Mesenchymal stem cell (in vitro differentiated cells and primary cell): Measurements from ENCODE around the gene SSNA1.
A peak's percentile ranks its signal among the peaks of the same experiment; 100 is the strongest.

Source experiments
- DNase-seq: peaks from one replicate; pipeline ENCODE4 v3.0.0-alpha.2; 2013
- H2AFZ ChIP-seq: one replicate; pipeline ENCODE4 v1.6.1; 2013; ENCODE audit warnings: low read depth, mild to moderate bottlenecking, control low read depth, inconsistent platforms, low read length, moderate library complexity
- H2AK5ac ChIP-seq: 2 replicates; pipeline ENCODE4 v1.6.1; 2013; ENCODE audit warnings: low read length, moderate library complexity, mild to moderate bottlenecking, inconsistent platforms; ENCODE audit not compliant: severe bottlenecking
- H2BK120ac ChIP-seq: one replicate; pipeline ENCODE4 v1.6.1; 2013; ENCODE audit warnings: low read depth, mild to moderate bottlenecking, inconsistent platforms, low read length, moderate library complexity
- H2BK12ac ChIP-seq, 2 experiments: one replicate each; pipeline ENCODE4 v1.6.1; 2013; ENCODE audit warnings: inconsistent platforms in 2 of 2, low read length in 2 of 2, mild to moderate bottlenecking in 2 of 2, moderate library complexity in 2 of 2, control low read depth in 1 of 2
- H2BK15ac ChIP-seq: one replicate; pipeline ENCODE4 v1.6.1; 2013; ENCODE audit warnings: mild to moderate bottlenecking, low read depth, inconsistent platforms; ENCODE audit not compliant: poor library complexity, severe bottlenecking
- H2BK5ac ChIP-seq: 2 replicates; pipeline ENCODE4 v1.6.1; 2013; ENCODE audit warnings: low read depth, mild to moderate bottlenecking, low read length, control low read depth, inconsistent platforms; ENCODE audit not compliant: poor library complexity, severe bottlenecking
- H3K14ac ChIP-seq, 2 experiments: one replicate each; pipeline ENCODE4 v1.6.1; 2013; ENCODE audit warnings: inconsistent platforms in 2 of 2, low read length in 2 of 2, control low read depth in 1 of 2, mild to moderate bottlenecking in 1 of 2, moderate library complexity in 1 of 2
- H3K18ac ChIP-seq, 2 experiments: one replicate each; pipeline ENCODE4 v1.6.1; 2013; ENCODE audit warnings: inconsistent platforms in 2 of 2, low read length in 2 of 2, control low read depth in 1 of 2, low read depth in 1 of 2, mild to moderate bottlenecking in 1 of 2
- H3K23ac ChIP-seq, 2 experiments: one replicate each; pipeline ENCODE4 v1.6.1; 2013; ENCODE audit warnings: inconsistent platforms in 2 of 2, low read length in 2 of 2, mild to moderate bottlenecking in 2 of 2, moderate library complexity in 2 of 2, control low read depth in 1 of 2
- H3K27ac ChIP-seq: 2 replicates; pipeline ENCODE4 v1.5.1; 2013; ENCODE audit warnings: mild to moderate bottlenecking, moderate library complexity, low read length, control low read depth, inconsistent platforms; ENCODE audit not compliant: poor library complexity, severe bottlenecking
- H3K27me3 ChIP-seq, 2 experiments: 2 replicates each; pipeline versions ENCODE4 v1.6.1 to v1.7.0; 2013; ENCODE audit warnings: low read length in 2 of 2, mild to moderate bottlenecking in 2 of 2, moderate library complexity in 2 of 2, control low read depth in 1 of 2, inconsistent platforms in 1 of 2; ENCODE audit not compliant: control insufficient read depth in 1 of 2, insufficient read depth in 1 of 2
- H3K36me3 ChIP-seq, 2 experiments: 2 replicates each; pipeline versions ENCODE4 v1.6.1 to v1.7.0; 2013; ENCODE audit warnings: low read length in 2 of 2, control low read depth in 1 of 2, inconsistent platforms in 1 of 2, low read depth in 1 of 2, mild to moderate bottlenecking in 1 of 2; ENCODE audit not compliant: insufficient read depth in 2 of 2, control insufficient read depth in 1 of 2
- H3K4ac ChIP-seq, 2 experiments: one replicate each; pipeline ENCODE4 v1.6.1; 2013; ENCODE audit warnings: inconsistent platforms in 2 of 2, low read length in 2 of 2, mild to moderate bottlenecking in 2 of 2, moderate library complexity in 2 of 2, control low read depth in 1 of 2, low read depth in 1 of 2
- H3K4me1 ChIP-seq: 2 replicates; pipeline ENCODE4 v1.6.1; 2013; ENCODE audit warnings: low read depth, low read length, control low read depth; ENCODE audit not compliant: control insufficient read depth, insufficient read depth
- H3K4me2 ChIP-seq: 2 replicates; pipeline ENCODE4 v1.6.1; 2013; ENCODE audit warnings: low read length, mild to moderate bottlenecking, inconsistent platforms; ENCODE audit not compliant: poor library complexity, severe bottlenecking
- H3K4me3 ChIP-seq, 2 experiments: 2 replicates each; pipeline versions ENCODE4 v1.5.1 to v1.7.0; 2013; ENCODE audit warnings: low read length in 2 of 2, mild to moderate bottlenecking in 2 of 2, control low read depth in 1 of 2, low read depth in 1 of 2; ENCODE audit not compliant: insufficient read depth in 1 of 2
- H3K79me1 ChIP-seq: replicated peaks from 2 replicates; pipeline ENCODE4 v1.6.1; 2013; ENCODE audit warnings: mild to moderate bottlenecking, control low read depth, low read length, inconsistent platforms; ENCODE audit not compliant: poor library complexity, severe bottlenecking
- H3K9ac ChIP-seq: 2 replicates; pipeline ENCODE4 v1.7.0; 2013; ENCODE audit warnings: mild to moderate bottlenecking, low read length, moderate library complexity
- H3K9me3 ChIP-seq: 2 replicates; pipeline ENCODE4 v1.7.0; 2013; ENCODE audit warnings: mild to moderate bottlenecking, low read length; ENCODE audit not compliant: control insufficient read depth
- H4K8ac ChIP-seq: one replicate; pipeline ENCODE4 v1.6.1; 2013; ENCODE audit warnings: inconsistent platforms, mild to moderate bottlenecking, low read length, moderate library complexity
- H4K91ac ChIP-seq: one replicate; pipeline ENCODE4 v1.6.1; 2013; ENCODE audit warnings: mild to moderate bottlenecking, low read length, inconsistent platforms
- WGBS: methylation state at CpG from one replicate; pipeline ENCODE4 v1.1.7; 2013; ENCODE audit warnings: mixed read lengths; 5-methylcytosine and 5-hydroxymethylcytosine counted together

SSNA1 gene

GRCh38 chr9:137225699-137226331 lies 37.3 kb downstream of the SSNA1 start:
- H4K91ac ChIP-seq = peak overlapping the region; percentile 54
- H4K8ac ChIP-seq = no peak overlapping the region
- H3K79me1 ChIP-seq = no peaks in the 10 kb centered on the region
- no peak overlapping the region for H2AFZ ChIP-seq
- H3K14ac ChIP-seq = no peak overlapping the region
- no peak for DNase-seq
- 87% methylated on average over 21 of the region's 21 CpGs for WGBS
- H3K18ac ChIP-seq = no peak overlapping the region
- peaks cover 0 to 4% of the 10 kb centered on the region in 2 experiments for H3K36me3 ChIP-seq
- peaks cover 41% of the 10 kb centered on the region for H3K4me1 ChIP-seq
- no peak overlapping the region for H2BK12ac ChIP-seq
- no peak overlapping the region for H2BK120ac ChIP-seq
- no peak overlapping the region for H3K9ac ChIP-seq
- no peak overlapping the region for H3K4me3 ChIP-seq
- H2BK15ac ChIP-seq = no peak overlapping the region
- H3K9me3 ChIP-seq = no peaks in the 10 kb centered on the region
- H2AK5ac ChIP-seq = no peak overlapping the region
- peak overlapping the region in 1 of 2 experiments; percentile 9 for H3K4ac ChIP-seq
- H3K27ac ChIP-seq = no peak overlapping the region
- peaks cover 0 to 29% of the 10 kb centered on the region in 2 experiments for H3K27me3 ChIP-seq
- no peak overlapping the region for H2BK5ac ChIP-seq
- no peak overlapping the region for H3K23ac ChIP-seq
- no peak overlapping the region for H3K4me2 ChIP-seq

- no peak overlapping the region for H3K4me2 ChIP-seq
- peak overlapping the region; percentile 1 for H4K8ac ChIP-seq
- H3K4me1 ChIP-seq = peaks cover 38% of the 10 kb centered on the region
- H2AFZ ChIP-seq = no peak overlapping the region
- H3K36me3 ChIP-seq = peaks cover 0 to 4% of the 10 kb centered on the region in 2 experiments
- no peak overlapping the region for H2BK12ac ChIP-seq
- H3K27ac ChIP-seq = no peak overlapping the region
- peak overlapping the region; percentile 55 for H4K91ac ChIP-seq
- no peak overlapping the region for H2BK5ac ChIP-seq
- no peak overlapping the region for H3K4ac ChIP-seq
- no peak overlapping the region for H2BK120ac ChIP-seq
- H3K18ac ChIP-seq = peak overlapping the region in 1 of 2 experiments; percentile 35
- no peak overlapping the region for H3K23ac ChIP-seq
- H3K4me3 ChIP-seq = no peak overlapping the region
- no peak overlapping the region for H3K9ac ChIP-seq
- no peak overlapping the region for H3K14ac ChIP-seq
- no peak overlapping the region for H2BK15ac ChIP-seq
- H3K9me3 ChIP-seq = no peaks in the 10 kb centered on the region
- no peaks in the 10 kb centered on the region for H3K79me1 ChIP-seq
- WGBS = 79% methylated on average over 16 of the region's 18 CpGs
- DNase-seq = no peak
- no peak overlapping the region for H2AK5ac ChIP-seq
- H3K27me3 ChIP-seq = peaks cover 0 to 36% of the 10 kb centered on the region in 2 experiments
These were observed 38.0 kb downstream of the SSNA1 start for GRCh38 chr9:137226338-137227053.

GRCh38 chr9:137227054-137227852 lies 38.8 kb downstream of the SSNA1 start, which contains the start of gene RNF224:
Gene RNF224 (plus strand): TSS chr9:137227502. CDS start chr9:137228336, 834 bp downstream.
- Histone ChIP-seq H3K14ac (no peak within 1 kb of the TSS), H3K27ac (no peak within 1 kb of the TSS), H2BK12ac (no peak within 1 kb of the TSS), H3K36me3 (peaks cover 0 to 4% of the 10 kb centered on the region in 2 experiments), H3K79me1 (no peaks in the 10 kb centered on the region), H3K4ac (no peak within 1 kb of the TSS), H2BK15ac (no peak within 1 kb of the TSS), H3K9me3 (no peaks in the 10 kb centered on the region), H4K8ac (peak within 1 kb of the TSS; percentile 1), H3K4me2 (no peak within 1 kb of the TSS), H3K18ac (peak within 1 kb of the TSS in 1 of 2 experiments; percentile 35), H4K91ac (peak within 1 kb of the TSS; percentile 55), H3K4me3 (no peak within 1 kb of the TSS), H2AFZ (no peak within 1 kb of the TSS), H2BK5ac (no peak within 1 kb of the TSS), H2BK120ac (no peak within 1 kb of the TSS), H3K9ac (no peak within 1 kb of the TSS), H3K27me3 (peaks cover 0 to 43% of the 10 kb centered on the region in 2 experiments), H3K23ac (no peak within 1 kb of the TSS), H2AK5ac (no peak within 1 kb of the TSS), H3K4me1 (peaks cover 32% of the 10 kb centered on the region)
- WGBS = 56% methylated on average over 25 of the region's 25 CpGs
- peak; percentile 76 for DNase-seq
